Astrocyte of the cerebellum (primary cell): Measurements from ENCODE around the gene TPD52L1.

Experiments
- DNase-seq: peaks from one replicate; pipeline ENCODE4 v3.0.0-alpha.2; 2011; ENCODE audit warnings: low read depth
- H3K4me3 ChIP-seq: 2 replicates; pipeline ENCODE4 v1.5.1; 2011; ENCODE audit warnings: mild to moderate bottlenecking, low read depth, low read length, moderate library complexity
- in situ Hi-C: cut with HindIII; loops from 2 replicates; pipeline ENCODE4 v1.10.0; 2017; ENCODE audit warnings: low sequenced_read_pairs
- TF ChIP-seq, protein P1 (sequence below): IDR thresholded peaks from 2 replicates; pipeline ENCODE4 v1.5.1; 2012; ENCODE audit warnings: low read length, low read depth, moderate library complexity, mild to moderate bottlenecking; ENCODE audit errors: missing control alignments

TPD52L1 gene

GRCh38 chr6:125246566-125246965, 93.0 kb downstream of the TPD52L1 start:
- in situ Hi-C loops, result no loop called here
- TF ChIP-seq, protein P1, sequence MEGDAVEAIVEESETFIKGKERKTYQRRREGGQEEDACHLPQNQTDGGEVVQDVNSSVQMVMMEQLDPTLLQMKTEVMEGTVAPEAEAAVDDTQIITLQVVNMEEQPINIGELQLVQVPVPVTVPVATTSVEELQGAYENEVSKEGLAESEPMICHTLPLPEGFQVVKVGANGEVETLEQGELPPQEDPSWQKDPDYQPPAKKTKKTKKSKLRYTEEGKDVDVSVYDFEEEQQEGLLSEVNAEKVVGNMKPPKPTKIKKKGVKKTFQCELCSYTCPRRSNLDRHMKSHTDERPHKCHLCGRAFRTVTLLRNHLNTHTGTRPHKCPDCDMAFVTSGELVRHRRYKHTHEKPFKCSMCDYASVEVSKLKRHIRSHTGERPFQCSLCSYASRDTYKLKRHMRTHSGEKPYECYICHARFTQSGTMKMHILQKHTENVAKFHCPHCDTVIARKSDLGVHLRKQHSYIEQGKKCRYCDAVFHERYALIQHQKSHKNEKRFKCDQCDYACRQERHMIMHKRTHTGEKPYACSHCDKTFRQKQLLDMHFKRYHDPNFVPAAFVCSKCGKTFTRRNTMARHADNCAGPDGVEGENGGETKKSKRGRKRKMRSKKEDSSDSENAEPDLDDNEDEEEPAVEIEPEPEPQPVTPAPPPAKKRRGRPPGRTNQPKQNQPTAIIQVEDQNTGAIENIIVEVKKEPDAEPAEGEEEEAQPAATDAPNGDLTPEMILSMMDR, result no peak
- H3K4me3 ChIP-seq, result no peak overlapping the region
- no peak for DNase-seq

DNA sequence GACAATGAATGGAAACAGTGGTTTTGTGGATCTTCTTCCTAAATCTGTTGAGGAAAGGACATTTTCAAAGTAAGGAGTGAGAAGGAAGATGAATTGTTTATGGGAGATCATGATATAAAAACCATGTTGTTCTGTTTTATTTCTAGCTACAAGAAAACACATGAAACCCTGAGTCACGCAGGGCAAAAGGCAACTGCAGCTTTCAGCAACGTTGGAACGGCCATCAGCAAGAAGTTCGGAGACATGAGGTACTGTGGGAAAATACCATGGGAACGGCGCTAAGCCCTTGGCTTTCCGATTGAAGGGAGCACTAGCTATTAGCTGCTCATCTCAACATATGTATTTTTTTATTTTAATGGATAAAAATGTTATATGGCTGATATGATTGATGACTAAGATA, 94.6 kb downstream of the TPD52L1 start:
- no peak for DNase-seq
- TF ChIP-seq, protein P1, result no peak
- in situ Hi-C loops, result no loop called here
- H3K4me3 ChIP-seq, result no peak overlapping the region

DNA sequence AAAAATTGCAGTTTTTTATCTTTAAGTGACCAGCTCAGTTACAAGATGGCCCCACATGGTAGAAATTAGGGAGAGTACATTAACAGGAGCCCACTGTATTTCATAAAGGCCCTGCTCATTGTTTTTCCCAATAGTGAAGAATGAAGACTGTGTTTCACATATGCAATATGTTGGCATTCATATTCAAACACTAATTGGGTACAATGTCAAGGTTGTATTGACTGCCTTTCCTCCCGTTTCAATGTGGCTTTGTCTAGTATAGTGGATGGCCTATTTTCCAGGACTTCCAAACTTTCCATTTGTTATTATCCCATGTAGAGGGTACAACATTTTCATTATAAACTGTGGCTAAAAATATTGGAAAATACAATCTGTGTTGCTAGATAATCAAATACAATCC, 96.9 kb downstream of the TPD52L1 start:
- TF ChIP-seq, protein P1, result no peak
- no peak for DNase-seq
- in situ Hi-C loops, result no loop called here
- H3K4me3 ChIP-seq, result no peak overlapping the region

DNA sequence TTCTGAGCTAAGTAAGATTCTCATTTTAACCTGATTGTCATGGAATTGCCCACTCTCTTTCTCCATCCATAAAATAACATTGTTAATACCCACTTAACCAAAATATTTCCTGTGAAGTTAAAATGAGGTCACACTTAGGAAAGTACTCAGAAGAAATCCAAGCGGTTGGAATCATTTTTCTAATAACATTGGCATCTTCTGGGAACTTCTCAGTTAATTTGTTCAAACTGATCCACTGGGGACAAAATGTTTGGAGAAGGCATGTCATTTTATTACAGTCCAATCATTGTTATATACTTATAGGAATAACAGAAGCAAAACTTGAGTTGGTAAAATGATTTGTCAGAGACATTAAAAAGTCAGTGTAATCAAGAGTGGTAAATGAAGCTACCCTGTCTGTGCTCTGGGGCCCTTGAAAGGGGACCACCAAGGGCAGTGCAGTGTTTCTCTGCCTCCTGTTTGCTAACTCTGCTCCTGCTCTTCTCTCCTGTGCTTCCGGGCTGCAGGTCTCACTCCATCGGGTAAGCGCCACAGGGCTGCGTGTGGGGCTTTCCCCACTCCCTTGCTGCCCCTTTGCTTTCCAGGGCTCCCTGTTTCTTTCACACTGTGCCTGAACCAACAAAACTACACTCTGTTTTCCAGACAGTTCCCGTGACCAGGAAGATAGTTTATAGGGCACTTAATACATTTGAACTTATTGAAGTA, 98.1 kb downstream of the TPD52L1 start:
- TF ChIP-seq, protein P1, result no peak
- in situ Hi-C loops, result no loop called here
- no peak overlapping the region for H3K4me3 ChIP-seq
- no peak for DNase-seq

DNA sequence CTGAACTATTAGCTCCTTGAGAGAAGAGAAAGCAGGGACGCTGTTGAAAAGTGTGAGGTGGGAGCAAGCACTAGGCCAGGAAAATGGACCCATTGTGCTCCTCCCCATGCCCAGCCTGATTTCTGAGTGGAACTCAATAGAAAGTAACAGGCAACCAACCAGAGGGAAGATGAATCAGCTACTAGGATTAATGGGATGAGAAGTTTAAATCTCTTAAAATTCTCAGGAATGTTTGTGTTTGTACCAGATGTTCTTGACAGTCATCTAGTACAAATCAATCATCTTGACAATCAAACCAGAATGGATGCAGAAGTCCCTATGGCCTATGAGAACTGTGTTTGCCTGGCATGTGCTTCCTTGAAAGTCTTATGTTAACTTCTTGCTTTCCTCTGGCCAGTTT, 99.3 kb downstream of the TPD52L1 start:
- TF ChIP-seq, protein P1, result no peak
- no peak for DNase-seq
- in situ Hi-C loops, result no loop called here
- no peak overlapping the region for H3K4me3 ChIP-seq

- in situ Hi-C loops, result no loop called here
Observed at GRCh38 chr6:125253881-125254280, 100.3 kb downstream of the TPD52L1 start.

More at GRCh38 chr6:125253881-125254280, 100.3 kb downstream of the TPD52L1 start:
- no peak for DNase-seq
- TF ChIP-seq, protein P1, result no peak
- H3K4me3 ChIP-seq, result no peak overlapping the region
